Esophagus squamous epithelium (tissue), 4 donors: ENCODE results near the gene NUDT1.

ENCODE experiments used
- CTCF ChIP-seq, 6 experiments: fragments of 450-650 bp in 4 of 6; fragments of 200-600 bp in 2 of 6; sonication (generic) in 2 of 6; IDR thresholded peaks; one replicate each; pipeline ENCODE4 v1.5.1; 2016 to 2019; ENCODE audit warnings: antibody characterized with exemption in 6 of 6, mild to moderate bottlenecking in 4 of 6, moderate library complexity in 4 of 6
- POLR2A ChIP-seq, 4 donors: fragments of 450-650 bp; IDR thresholded peaks; one replicate each; pipeline ENCODE4 v1.6.1; 2017; ENCODE audit warnings: antibody characterized with exemption in 4 of 4, mild to moderate bottlenecking in 4 of 4, moderate library complexity in 3 of 4

DNA sequence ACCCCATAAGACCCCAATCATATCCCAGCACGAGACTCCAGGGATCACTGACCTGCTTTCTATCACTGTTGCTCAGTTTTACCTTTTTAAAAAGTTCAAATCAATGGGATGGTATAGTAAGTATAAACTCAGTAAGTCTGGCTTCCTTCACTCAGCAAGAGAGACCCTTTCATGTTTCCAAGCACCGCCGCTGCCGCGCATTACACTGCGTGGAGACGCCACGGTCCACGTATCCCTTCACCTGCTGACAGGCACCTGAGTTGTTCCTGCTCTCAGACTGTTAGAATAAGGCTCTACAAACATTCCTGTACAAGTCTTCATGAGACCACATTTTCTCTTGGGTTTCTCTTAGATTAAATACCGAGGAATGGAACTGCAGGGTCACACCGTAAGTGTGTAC, 37.6 kb upstream of the NUDT1 start:
- no peak for TF ChIP-seq CTCF (IDR thresholded peaks at IDR 0.05)
- TF ChIP-seq POLR2A (IDR thresholded peaks at IDR 0.05) = no peak
